NCI-H2171 treated with DMSO at 0.1 percent for 48 hours (cell line): ENCODE data around the gene STRIP2.
A peak's percentile ranks its signal among the peaks of the same experiment; 100 is the strongest.
"Not testable (repeated sequence)": the region's sequence is repeated elsewhere in the genome, so short reads cannot be mapped to it uniquely, and the experiment has no call there.

Experiments used
- DNase-seq: peaks from one replicate; lab custom pipeline; 2025; lab: John Stamatoyannopoulos, UW

Gene STRIP2, protein sequence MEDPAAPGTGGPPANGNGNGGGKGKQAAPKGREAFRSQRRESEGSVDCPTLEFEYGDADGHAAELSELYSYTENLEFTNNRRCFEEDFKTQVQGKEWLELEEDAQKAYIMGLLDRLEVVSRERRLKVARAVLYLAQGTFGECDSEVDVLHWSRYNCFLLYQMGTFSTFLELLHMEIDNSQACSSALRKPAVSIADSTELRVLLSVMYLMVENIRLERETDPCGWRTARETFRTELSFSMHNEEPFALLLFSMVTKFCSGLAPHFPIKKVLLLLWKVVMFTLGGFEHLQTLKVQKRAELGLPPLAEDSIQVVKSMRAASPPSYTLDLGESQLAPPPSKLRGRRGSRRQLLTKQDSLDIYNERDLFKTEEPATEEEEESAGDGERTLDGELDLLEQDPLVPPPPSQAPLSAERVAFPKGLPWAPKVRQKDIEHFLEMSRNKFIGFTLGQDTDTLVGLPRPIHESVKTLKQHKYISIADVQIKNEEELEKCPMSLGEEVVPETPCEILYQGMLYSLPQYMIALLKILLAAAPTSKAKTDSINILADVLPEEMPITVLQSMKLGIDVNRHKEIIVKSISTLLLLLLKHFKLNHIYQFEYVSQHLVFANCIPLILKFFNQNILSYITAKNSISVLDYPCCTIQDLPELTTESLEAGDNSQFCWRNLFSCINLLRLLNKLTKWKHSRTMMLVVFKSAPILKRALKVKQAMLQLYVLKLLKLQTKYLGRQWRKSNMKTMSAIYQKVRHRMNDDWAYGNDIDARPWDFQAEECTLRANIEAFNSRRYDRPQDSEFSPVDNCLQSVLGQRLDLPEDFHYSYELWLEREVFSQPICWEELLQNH

DNA sequence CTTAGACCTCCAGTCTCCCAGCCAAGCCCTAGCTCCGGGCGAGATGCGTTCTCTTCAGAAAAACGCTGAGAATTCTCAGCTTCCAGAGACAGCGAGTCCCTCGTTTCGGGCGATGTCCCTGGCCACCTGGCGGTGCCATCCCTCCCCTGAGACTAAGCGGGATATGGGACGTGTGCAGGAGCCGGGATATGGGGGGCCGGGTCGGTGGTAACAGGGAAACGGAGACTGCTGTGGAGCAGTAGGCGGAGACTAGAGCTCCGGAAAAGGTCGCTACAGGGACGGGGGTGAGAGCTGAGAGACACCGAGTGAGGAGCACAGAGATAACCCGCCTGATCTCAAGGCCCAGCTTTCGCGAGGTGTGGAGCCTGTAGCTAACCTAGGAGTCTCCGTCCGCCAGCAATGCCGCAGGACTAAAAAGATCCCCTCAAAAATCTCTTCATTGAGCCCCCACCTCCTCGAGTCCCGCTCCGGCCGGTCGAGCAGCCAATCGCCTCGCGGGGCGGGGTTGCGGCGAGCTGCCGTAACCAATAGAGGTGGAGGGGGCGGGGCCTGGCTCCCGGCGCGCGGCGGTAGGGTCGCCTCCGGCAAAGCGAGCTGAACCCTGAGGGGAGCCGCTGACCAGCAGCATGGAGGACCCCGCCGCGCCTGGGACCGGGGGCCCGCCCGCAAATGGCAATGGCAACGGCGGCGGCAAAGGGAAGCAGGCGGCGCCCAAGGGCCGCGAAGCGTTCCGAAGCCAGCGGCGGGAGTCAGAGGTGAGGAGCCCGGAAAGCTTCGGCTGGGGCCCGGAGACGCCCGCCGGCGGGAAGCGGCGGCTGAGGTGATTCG lies at the start of gene STRIP2:
TSS of gene STRIP2 (plus strand) at position 586 of the 828 bp plus-strand sequence. CDS start at position 627, 41 bp downstream.
- DNase-seq, result peak; percentile 89

DNA sequence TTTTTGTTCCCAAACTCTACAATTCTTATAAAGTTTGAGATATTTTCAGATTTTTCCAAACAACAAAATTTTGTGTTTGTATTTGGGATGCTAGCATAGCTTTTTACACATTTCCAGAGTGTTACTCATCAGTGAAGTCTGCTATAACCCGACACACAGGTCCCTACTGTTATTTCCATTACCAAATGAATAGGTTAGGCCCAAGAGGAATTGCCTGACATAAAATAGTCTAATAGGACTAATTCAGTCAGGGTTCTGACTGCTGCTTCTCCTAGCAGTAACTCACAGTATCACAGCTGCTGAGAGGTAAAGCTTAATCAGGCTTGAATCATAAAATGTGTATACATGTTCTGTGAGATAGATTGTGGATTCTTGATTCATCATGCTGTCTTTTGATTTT lies 49.1 kb upstream of the STRIP2 start:
- DNase-seq, result no peak

DNA sequence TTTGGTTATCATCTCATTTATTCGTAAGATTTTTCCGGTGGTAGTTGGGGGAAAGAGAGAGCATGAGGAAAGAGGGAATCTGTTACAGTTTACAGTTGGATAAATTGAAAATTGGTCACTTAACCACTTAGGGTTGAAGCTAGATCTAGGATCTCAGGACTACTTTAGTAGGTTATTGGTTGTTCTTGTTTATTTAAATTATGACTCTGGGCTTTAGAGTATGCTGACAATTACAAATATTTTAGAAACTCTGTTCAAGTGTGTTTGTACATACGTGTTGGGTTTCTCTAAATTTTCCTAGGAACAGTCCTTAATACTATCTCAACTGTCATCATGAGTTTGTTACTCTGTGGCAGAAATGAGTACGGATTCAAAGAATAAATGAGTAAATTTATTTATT lies 48.6 kb upstream of the STRIP2 start:
- DNase-seq, result no peak

DNA sequence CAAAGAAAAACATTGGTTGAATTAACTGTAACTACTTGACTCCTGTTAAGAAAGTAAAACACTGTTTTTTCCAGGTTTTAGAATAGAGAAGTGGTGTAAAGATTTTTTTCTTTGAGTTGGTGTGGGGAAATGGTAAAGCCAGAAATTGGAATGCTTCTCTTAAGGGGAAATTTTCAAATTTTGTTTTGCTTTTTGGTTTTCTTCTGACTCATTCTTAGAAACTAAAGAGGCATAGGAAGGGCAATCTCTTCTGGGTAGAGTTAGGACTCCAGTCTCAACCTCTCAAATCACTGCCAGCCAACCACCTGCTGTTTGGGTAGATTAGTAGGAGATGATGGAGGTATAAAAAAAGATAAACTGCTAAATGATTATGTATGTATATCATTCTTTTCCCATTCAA lies 47.7 kb upstream of the STRIP2 start:
- no peak for DNase-seq

DNA sequence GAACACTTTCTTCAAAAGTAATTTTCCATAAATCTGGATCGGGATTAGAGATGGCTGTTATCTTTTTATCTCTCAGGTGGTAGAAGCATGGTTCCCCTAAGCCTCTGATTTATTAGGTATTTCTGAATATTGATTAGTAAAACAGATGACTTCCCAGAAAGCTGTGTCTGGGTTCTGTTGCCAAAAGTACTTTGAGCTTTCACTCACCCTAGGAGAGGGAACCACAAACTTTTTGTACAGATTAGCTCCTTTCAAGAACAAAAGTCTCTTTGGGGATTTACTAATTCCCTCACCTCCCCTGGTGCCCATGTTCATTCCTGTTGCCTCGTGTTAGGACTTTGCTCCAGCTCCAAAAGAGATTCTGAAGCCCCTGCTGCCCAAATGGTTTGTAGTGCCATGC lies 46.7 kb upstream of the STRIP2 start:
- no peak for DNase-seq

DNA sequence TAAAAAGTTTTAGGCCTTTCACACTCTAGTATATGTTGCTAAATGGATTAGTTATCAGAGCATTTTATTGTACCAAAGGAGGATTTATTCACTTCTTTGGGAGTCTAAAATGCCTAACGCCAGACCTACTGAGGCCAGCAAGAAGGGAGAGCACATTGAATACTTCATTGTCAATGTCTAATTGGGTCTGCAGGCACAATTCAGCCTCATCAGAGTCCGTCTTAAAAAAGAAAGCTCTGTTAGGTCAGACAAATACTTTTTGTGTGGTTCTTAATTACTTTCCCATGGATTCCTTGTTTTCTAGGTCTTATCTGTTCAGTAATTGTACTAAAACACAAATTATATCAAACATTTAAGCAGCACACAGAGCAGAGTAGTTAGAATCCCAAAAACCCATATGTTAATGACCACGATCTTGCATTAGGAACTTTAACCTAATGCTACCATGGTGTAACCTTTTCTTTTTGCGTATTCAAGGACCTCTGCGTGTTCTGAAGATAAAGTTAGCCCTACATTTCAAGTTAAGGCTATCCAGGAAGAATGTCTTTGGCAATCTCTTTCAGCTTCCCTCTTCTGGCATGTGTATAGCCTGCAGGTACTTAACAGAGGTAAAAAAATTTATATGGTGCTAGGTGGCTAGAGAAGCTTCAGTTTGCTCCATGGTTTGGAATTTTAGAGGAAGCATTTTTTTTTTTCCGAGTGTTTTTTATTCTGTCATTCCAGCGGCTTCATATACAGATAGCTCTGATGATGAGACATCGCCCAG lies 45.7 kb upstream of the STRIP2 start:
- no peak for DNase-seq

DNA sequence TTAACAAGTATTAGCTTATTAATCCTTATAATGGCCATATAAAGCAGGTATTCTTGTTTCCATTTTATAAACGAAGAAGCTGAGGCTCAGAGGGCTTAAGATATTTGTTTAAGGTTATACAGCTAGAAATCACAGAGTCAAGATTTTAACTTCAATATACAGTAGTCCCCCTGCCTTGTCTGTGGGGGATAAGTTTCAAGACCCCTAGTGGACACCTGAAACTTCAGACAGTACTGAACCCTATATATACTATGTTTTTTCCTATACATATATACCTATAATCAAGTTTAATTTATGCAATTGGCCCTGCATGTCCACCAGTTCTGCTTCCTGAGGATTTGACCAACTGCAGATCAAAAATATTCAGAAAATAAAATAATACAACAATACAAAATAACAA lies 44.4 kb upstream of the STRIP2 start:
- no peak for DNase-seq

DNA sequence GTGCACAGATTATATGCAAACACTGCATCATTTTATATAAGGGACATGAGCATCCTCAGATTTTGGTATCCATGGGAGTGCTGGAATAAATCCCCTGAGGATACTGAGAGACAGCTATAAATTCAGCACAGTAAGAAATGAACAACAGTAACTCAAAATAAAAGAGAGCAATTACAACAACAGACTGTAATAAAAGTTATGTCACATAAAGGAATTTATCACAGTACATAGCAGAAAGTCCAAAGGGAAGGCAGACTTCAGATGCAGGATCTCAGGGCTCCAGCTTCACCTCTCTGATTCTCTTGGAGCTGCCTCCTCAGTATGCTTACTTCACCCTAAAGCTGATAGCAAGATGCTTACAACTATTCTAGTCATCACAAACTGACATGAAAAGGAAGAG lies 43.9 kb upstream of the STRIP2 start:
- no peak for DNase-seq

DNA sequence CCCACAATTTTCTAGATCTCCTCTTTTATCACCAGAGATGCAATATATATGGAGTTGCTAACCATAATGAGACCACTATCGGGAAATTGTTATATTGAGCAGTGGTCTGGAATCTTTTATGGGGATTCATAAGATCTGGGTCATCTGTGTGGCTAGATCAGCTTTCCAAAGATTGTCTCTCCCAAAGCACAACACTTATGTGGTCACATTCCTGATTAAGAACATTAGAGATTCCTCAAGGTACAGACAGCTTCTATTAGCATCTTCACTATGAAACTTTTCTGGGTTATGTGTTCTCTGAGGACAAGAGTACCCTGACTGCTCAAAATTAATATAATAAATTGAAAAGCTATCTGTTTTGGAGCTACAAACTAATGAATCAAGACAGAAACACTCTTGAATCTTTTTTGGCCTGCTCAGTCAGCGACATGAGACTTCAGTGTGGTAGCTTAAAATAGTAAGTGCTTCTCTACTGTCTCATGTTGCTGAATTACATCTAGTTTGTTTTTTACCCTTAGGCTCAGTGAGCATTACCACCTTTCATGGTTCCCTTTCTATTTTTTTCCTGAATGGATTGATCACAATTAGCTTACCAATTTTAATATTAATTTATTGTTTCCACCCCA lies 42.6 kb upstream of the STRIP2 start:
- no peak for DNase-seq

DNA sequence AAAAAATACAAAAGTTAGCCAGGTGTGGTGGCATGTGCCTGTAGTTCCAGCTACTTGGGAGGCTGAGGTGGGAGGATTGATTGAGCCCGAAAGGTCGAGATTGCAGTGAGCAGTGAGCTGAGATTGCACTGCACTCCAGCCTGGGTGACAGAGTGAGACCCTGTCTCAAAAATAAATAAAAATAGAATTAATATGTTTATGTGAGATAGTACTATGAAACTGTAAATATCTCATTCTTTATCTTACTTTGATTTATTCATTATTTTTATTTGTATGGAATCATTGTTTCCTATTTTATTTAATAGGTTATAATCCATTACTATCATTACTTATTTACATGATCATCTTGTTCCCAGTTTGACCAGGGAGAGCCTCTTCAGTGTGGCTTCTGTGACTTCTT lies 41.0 kb upstream of the STRIP2 start:
- no peak for DNase-seq

DNA sequence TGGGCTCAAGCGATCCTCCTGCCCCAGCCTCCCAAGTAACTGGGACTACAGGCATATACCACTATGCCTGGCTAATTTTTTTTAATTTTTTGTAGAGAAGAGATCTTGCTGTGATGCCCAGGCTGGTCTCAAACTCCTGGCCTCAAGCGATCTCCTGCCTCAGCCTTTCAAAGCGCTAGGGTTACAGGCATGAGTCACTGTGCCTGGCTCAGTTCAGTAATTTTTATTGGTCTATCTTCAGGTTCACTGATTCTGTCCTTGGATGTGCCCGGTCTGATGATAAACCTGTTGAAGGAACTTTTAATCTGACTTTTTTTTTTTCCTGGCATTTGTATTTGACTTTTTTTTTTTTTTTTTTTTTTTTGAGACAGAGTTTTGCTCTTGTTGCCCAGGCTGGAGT lies 40.1 kb upstream of the STRIP2 start:
- no peak for DNase-seq

DNA sequence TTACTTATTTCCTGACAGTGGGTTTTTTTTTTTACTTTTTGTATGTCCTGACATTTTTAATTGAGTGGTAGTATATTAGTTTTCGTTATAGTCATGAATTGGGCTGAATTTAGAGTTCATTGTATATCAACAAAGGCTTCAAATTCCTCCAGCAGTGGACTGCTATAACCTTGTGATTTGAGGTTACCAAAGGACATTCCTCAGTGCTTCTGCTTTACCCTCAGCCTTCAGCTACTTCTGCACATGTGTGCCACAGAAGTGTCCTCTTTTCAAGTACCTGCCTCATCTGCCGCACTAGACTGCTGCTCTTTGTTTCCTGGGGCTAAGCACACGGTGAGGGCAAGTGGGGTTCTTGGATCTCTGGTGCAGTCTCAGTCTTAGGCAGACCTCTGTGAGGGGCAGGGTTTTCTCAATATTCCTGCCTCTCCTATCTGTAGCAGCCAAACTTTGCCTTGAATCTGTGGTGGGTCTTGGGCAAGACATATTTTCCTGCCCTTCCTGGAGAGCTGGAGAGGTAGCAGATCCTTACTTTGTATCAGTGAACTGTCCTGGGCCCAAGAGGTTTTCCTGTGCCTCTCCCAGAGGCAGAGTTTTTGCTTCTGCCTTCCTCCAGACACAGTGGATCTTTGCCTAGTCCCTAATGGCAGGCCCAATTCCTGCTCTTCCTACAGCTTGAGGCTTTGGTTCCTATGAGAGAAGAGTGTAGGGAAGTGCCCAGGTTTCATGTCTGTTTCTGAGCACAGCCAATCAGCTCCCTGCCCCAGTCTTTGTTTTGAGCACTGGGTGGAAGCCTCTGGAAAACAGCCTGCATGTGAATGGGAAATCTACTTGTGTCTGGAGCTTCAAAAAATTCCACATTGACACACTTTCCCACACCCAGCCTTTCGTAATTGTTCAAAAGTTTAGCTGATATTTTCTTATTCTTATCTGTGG lies 39.0 kb upstream of the STRIP2 start:
- no peak for DNase-seq

DNA sequence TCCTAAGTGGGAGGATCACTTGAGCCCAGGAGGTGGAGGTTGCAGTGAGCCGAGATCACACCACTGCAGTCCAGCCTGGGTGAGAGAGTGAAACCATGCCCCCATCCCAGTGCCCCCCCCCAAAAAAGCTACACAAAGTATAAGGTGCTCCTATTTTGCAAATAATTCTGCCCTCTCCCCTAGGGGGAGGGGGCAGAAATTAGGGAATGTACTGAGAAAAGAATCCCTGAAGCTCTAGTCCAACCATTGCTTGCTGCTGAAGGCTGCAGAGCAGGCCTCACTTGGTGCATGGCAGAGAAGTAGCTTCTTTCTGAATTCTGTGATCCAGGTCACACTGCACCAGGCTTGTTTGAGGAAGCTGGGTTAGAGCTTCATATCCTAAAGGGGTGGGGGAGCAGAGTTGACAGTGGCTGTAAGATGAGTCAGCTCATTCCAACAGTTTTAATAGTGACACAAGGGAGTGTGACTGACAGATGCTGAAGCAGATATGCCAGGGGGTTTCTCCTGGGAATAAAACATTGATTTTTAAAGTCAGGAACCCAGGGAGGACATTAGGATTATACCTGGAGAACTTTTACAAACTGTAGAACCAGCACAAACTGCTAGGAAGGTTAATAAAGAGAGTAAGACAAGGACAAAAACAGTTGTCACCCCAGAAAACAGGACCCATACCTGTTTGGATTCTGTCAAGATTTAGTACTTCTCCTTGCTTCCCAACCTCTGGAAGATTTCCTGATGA lies 32.8 kb upstream of the STRIP2 start:
- DNase-seq, result peak; percentile 4

DNA sequence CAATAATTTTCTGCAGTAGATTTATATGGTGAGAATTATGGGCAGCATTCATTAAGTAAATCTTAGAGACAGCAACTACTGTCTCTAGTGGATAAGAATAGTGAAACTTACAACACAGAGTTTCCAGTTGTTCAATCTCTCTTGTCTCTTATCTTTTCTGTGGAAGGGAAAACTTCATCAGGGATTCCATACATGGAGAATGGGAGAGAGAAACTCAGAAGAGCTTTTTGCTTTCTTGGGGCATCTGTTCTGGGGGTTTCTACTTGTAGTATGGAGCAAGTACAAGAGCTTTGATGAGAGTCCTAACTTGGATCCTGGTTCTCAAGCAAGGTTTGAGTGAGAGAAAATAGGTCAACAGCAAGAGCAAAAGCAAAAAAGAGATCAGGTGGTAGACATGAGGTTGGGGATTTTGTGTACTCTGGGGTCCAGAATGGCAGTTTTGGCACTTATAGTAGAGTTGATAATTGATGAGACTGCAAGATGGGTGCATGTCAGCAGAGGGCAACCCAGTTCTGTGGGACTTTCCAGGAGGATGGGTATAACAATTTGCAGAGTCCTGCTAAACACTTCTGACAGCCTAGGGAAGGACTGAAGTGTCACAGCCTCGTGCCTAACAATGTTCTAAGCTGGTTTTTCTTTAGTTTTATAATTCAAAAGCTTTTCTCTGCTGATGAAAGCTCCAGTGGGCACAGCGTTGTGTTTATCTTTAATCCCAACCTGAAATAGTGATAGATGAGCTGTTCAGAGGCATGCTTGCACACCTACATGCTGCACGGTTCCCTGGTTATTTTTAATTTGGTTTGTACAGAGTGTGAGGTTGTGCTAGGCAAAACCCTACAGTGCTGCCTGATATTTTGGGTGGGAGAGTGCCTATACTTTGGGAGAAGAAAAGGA lies 32.0 kb upstream of the STRIP2 start:
- no peak for DNase-seq

DNA sequence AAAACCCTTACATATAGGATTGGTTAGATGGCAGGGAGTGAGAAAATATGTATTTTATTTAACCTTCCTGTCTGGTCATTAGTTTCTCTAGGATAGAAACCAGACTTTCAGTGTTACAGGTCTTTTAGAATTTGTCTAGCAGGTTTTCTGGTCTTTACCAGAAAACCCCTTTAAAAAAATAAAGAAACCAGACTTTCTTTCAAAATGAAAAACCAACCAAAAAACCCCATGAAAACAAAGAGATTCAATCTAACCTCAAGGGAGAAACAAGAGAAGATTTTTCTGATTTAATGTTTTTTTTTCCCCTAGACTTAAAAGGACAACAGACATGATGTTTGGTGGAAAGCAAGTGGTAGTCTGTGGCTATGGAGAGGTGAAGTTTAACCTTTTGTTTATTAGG lies 28.7 kb upstream of the STRIP2 start:
- no peak for DNase-seq

DNA sequence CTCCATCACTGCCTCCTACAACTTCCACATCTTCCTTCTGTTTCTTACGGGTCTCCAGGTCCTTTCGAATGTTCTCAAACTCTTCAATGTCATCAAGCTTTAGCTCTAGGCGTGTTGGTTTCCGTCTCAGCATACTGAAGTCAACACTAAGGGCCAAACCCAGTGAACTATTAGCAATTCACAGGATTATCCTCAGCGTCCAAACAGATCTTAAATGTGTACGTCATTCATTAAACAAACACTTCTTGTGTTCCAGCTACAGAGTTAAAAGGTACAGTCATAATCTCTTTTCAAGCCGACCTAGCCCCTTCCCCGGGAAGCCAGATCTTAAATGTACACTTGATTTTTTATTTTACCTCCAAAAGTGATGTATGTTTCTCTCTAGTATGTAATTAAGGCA lies 24.0 kb upstream of the STRIP2 start:
- not testable (repeated sequence) for DNase-seq

DNA sequence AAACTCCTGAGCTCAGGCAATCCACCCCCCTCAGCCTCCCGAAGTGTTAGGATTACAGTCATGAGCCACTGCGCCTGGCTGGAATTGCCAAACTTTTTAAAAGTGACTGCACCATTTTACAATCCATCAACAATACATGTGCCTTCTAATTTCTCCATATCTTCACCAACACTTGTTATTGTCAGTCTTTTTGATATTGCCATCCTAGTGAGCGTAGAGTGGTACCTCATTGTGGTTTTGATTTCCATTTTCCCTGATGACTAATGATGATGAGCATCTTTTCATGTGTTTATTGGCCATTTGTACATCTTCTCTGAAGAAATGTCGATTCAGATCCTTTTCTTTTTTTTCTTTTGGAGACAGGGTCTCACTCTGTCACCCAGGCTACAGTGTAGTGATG lies 21.7 kb upstream of the STRIP2 start:
- no peak for DNase-seq

DNA sequence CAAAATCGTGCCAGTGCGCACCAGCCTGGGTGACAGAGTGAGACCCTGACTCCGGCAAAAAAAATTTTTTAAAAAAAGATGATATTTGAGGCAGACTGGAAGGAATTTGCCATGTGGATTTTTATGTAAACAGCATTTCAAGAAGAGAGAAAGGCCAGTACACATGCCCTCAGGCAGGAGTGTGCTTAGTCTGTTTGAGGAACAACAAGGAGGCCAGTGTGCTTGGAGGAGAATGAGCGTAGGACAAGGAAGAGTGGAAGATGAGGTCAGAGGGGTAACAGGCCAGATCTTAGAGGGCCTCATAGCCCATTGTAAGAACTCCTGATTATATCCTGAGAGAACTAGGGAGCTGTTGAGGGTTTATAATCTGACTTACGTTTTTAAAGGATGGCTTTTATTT lies 17.2 kb upstream of the STRIP2 start:
- DNase-seq, result no peak
